Measurements from ENCODE around the gene SLC35A2.
A peak's percentile ranks its signal among the peaks of the same experiment; 100 is the strongest.

Gene SLC35A2

DNA sequence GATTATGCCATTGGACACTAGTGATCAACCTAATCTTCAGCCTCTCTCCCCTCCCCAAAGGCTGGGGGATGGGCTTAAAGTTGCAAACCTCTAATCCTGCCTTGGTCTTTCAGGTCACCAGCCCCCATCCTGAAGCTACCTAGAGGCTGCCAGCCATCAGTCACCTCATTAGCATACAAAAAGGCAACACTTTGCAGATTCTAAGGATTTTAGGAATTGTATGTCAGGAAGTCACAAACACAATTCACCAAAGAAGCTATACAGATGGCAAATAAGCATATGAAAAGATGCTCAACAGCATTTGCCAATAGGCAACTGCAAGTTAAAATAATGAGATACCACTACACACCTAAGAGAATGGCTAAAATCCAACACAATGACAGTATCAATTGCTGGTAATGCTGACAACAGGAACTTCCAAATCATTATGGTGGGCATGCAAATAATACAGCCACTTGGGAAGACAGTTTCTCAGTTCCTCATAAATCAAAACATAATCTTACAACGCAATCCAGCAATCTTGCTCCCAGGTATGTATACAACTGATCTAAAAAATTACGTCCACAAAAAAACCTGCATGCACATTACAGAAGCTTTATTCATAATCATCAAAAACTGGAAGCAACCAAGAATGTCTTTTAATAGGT, 16.4 kb upstream of the SLC35A2 start:
- DNase-seq (ENCODE audit: low read depth), result no peak

- no peak for DNase-seq (ENCODE audit: low read depth)
Measured at GRCh38 chrX:48927123-48927522, 15.7 kb upstream of the SLC35A2 start.

GRCh38 chrX:48924270-48924669, 12.8 kb upstream of the SLC35A2 start:
- no peak for DNase-seq (ENCODE audit: low read depth)

DNA sequence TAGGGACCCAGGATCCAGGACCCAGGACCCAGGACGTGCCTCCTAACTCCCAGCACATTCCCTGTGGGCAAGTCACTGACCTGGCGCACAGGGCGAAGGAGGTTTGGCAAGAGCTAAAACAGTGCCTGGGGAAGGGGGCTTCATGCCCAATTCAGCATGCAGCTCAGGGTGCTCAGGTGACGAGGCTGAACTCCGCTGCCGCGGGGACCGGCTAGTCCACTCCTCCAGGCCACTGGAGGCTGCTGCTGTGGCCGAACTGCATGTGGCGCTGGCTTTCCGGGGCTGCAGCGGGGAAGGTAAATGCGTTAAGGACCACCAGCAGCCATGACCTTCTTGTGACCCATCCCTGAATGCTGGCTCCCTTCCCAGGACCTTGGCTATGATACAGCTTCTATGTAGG, 12.3 kb upstream of the SLC35A2 start:
- no peak for DNase-seq (ENCODE audit: low read depth)

- DNase-seq (ENCODE audit: low read depth), result no peak
Measured at GRCh38 chrX:48920718-48921104, 9.3 kb upstream of the SLC35A2 start.

GRCh38 chrX:48919947-48920717, 8.7 kb upstream of the SLC35A2 start:
- DNase-seq (ENCODE audit: low read depth), result no peak

DNA sequence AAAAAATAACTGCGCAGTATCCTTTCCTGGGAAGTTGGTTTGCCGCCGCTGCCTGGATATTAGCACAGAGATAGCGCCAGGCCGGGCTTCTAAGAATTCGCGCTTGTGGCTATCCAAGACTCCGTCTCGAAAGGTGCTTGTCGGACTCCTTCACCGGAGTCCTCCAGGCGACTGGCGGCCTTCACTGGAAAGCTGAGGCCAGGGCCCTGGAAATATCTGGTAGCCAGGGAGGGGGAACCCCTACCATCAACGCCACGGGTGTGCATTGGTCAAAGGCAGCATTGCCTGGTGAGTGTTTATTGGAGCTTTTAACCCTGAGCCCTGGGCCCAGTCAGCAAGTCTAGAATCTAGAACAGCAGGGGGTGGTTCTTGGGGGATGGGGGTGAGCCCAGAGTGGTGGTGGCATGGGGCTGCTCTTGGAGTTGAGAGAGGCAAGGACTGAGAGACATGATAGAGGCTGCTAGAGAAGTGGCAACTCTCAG, 8.0 kb upstream of the SLC35A2 start:
- DNase-seq (ENCODE audit: low read depth), result no peak

- DNase-seq (ENCODE audit: low read depth), result no peak
Measured at GRCh38 chrX:48918643-48919340, 7.3 kb upstream of the SLC35A2 start, which contains the start of gene PIM2. PIM2 (minus strand) TSS chrX:48919024; CDS start chrX:48918834, 190 bp downstream.

- no peak for DNase-seq (ENCODE audit: low read depth)
Measured at GRCh38 chrX:48918301-48918642, 6.8 kb upstream of the SLC35A2 start.

DNA sequence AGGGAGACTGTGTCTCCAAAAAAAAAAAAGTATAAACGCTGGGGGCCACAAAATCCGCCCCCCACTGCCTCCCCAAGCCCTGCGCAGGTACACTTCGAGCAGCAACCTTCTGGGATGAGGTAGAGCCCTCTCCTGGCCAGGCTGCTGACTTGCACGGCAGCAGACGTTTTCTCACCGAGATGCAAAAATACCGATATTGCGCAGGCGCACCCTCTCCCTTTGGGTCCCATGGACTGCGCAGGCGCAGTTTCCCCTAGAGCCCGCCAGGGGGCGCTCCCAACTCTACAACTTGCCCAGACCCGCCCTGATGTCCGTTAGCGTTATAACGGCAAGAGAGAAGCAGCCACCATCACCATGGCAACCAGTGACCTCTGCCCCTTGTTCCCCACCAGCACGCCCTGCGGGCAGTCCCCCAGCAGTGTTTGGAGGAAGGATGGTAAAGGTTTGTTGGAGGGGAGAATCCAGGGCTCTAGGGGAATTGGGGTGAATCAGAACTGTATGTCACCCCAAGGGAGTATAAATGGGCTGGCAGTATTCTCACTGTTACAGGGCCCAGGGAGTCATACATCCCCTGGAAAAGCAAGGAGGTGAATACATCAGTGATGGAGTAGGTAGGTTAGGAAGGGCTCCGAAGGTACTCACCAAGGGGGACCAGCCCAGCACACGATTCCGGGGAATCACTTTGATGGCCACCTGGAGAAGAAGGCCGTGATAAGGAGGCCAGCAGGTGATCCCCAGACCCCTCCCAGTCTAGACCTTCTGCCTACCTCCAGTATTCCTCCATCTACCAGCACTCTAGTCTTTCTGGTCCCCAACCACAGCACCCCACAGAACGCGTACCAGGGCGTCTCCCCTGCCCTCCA, 5.9 kb upstream of the SLC35A2 start:
- peak; percentile 68 for DNase-seq (ENCODE audit: low read depth)

DNA sequence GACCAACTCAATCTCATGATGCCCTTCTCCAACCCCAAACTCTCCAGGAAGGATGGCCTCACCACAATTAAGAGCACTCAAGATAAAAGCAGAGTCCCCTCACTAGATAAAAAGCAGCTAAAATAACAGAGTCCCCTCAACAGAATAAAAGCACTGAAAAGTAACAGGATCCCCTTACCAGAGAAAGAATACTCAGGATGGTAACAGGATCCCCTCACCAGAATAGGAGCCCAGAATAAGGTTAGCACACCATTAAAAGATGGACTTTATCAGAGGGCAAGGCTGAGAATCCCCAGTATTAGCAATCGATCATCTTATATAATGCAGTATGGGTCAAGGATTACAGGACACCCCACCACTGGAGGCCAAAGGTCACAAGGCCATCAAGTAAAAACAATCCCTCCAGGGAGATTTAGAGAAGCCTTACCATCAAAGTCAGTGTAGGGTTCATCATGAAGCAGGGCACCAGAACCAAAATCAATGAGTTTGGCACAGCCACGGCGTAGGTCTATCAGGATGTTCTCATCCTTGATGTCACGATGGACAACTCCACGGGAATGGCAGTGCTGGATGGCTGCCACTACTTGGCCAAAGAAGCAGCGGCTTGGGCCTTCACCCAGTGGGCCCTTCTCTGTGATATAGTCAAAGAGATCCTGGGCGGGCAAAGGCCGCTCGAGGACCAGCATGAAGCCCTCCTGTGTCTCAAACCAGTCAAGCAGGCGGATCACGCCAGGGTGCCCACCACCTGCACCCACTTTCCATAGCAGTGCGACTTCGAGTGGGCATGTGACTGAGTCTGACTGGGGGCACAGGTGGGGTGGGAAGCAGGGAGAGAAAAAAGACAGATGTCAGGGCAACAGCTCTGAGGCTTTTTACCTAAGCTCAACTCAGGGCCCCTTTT, 3.4 kb upstream of the SLC35A2 start:
- DNase-seq (ENCODE audit: low read depth), result no peak

GRCh38 chrX:48913605-48914366, 2.3 kb upstream of the SLC35A2 start:
- no peak for DNase-seq (ENCODE audit: low read depth)

GRCh38 chrX:48910926-48911411, 477 bp downstream of the SLC35A2 start:
- DNase-seq (ENCODE audit: low read depth), result no peak

GRCh38 chrX:48909703-48910294, 1.6 kb downstream of the SLC35A2 start:
- no peak for DNase-seq (ENCODE audit: low read depth)

GRCh38 chrX:48908600-48908999, 2.8 kb downstream of the SLC35A2 start:
- no peak for DNase-seq (ENCODE audit: low read depth)

- no peak for DNase-seq (ENCODE audit: low read depth)
Measured at GRCh38 chrX:48905090-48905790, 6.2 kb downstream of the SLC35A2 start.

DNA sequence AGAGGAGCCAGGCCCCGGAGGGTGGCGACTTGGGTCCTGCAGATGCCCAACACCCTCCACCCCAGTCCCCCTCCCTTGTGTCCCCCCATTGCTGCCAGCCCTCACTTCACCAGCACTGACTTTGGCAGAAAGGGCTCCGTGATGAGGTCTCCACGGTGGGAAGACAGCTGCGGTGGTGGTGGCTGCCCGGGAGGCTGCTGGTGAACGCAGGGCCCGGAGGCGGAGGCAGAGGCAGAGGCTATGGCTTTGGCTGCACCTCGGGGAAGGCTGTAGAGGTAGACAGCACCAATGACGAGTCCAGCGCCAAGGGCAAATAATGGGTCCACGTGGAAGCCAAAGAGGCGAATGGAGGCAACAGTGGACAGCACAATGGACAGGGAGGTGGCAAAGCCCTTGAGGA, 6.8 kb downstream of the SLC35A2 start:
- no peak for DNase-seq (ENCODE audit: low read depth)

DNA sequence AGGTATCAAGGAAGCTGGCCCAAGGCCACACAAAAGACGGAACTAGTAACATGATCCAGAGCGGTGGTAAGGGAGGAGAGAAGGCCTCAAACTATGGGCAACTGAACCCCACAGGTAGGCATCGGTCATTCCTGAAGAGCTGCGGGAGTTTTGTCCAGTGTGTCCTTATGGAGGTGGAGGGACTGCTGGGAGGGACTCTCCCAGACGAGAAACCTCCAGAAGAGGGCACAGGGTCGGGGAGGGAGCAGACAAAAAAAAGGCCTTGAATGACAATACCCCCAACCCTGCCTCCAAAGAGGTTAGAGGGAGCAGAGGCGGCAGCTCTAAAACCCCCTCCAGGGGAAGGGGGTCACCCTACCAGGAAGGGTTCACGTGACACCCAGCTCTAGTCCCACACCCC, 7.3 kb downstream of the SLC35A2 start:
- DNase-seq (ENCODE audit: low read depth), result no peak

DNA sequence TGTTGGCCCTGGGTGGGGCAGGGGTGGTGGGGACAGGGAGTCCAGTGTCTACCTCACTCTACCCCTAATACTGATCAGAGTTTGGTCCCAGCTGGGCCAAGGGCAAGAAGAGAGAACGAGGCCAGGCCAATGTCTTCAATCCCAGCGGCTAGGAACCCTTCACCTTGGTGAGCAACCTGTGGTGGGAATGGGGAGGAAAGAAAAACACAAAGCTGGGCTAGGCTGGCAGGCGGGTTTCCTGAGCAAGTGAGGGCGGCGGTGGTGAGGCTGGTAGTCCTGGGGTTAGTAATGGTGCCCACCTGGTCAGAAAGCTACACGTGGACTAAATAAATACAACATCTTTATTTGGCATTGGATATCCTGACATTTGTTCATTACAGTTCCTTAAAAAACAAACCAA, 8.2 kb downstream of the SLC35A2 start:
- no peak for DNase-seq (ENCODE audit: low read depth)

Measured in stromal cell of bone marrow (primary cell).